Measurements from ENCODE around the gene RAD54L. TPM values are rescaled to one million over a fixed set of nuclear protein-coding genes. Genes with fewer than 3 reads are reported as not detected.

Gene RAD54L
- polyA plus RNA-seq, 1 donor, result 6.6 TPM

- peak; percentile 18 to 46 for DNase-seq
- no peaks in the 10 kb centered on the region for H3K4me1 ChIP-seq (ENCODE audit: control insufficient read depth, insufficient read depth, low read length)
Measured at GRCh38 chr1:46284597-46285564, 37.3 kb downstream of the RAD54L start.

GRCh38 chr1:46285730-46286477 is 38.3 kb downstream of the RAD54L start:
- DNase-seq, result no peak
- no CpG with 5 or more reads among the region's 27 CpGs for WGBS (ENCODE audit: insufficient coverage, low lambda C conversion rate)
- Histone ChIP-seq H3K9me3 (ENCODE audit: control insufficient read depth, low read depth, low read length) (no peaks in the 10 kb centered on the region), H3K27me3 (ENCODE audit: control insufficient read depth, insufficient read depth, low read length) (no peaks in the 10 kb centered on the region), H3K36me3 (ENCODE audit: control insufficient read depth, insufficient read depth, low read length) (peaks cover 68% of the 10 kb centered on the region), H3K4me3 (ENCODE audit: low read length) (no peak overlapping the region), H3K4me1 (ENCODE audit: control insufficient read depth, insufficient read depth, low read length) (no peaks in the 10 kb centered on the region), H3K27ac (ENCODE audit: low read length) (no peak overlapping the region)

More at GRCh38 chr1:46284597-46285564, 37.3 kb downstream of the RAD54L start:
- no peaks in the 10 kb centered on the region for H3K27me3 ChIP-seq (ENCODE audit: control insufficient read depth, insufficient read depth, low read length)
- no peak overlapping the region for H3K4me3 ChIP-seq (ENCODE audit: low read length)
- H3K27ac ChIP-seq (ENCODE audit: low read length), result no peak overlapping the region
- H3K9me3 ChIP-seq (ENCODE audit: control insufficient read depth, low read depth, low read length), result no peaks in the 10 kb centered on the region
- WGBS (ENCODE audit: insufficient coverage, low lambda C conversion rate), result no CpG with 5 or more reads among the region's 3 CpGs
- H3K36me3 ChIP-seq (ENCODE audit: control insufficient read depth, insufficient read depth, low read length), result peaks cover 75% of the 10 kb centered on the region

- Histone ChIP-seq H3K4me3 (ENCODE audit: low read length) (no peak overlapping the region), H3K36me3 (ENCODE audit: control insufficient read depth, insufficient read depth, low read length) (peaks cover 56% of the 10 kb centered on the region), H3K27me3 (ENCODE audit: control insufficient read depth, insufficient read depth, low read length) (no peaks in the 10 kb centered on the region), H3K27ac (ENCODE audit: low read length) (no peak overlapping the region), H3K4me1 (ENCODE audit: control insufficient read depth, insufficient read depth, low read length) (no peaks in the 10 kb centered on the region), H3K9me3 (ENCODE audit: control insufficient read depth, low read depth, low read length) (no peaks in the 10 kb centered on the region)
- 100% methylated on average over 1 of the region's 1 CpG for WGBS (ENCODE audit: insufficient coverage, low lambda C conversion rate)
- DNase-seq, result no peak
Measured at GRCh38 chr1:46288485-46289133, 41.0 kb downstream of the RAD54L start.

GRCh38 chr1:46289134-46289494 is 41.6 kb downstream of the RAD54L start:
- Histone ChIP-seq H3K9me3 (ENCODE audit: control insufficient read depth, low read depth, low read length) (no peaks in the 10 kb centered on the region), H3K36me3 (ENCODE audit: control insufficient read depth, insufficient read depth, low read length) (peaks cover 61% of the 10 kb centered on the region), H3K27me3 (ENCODE audit: control insufficient read depth, insufficient read depth, low read length) (no peaks in the 10 kb centered on the region), H3K4me3 (ENCODE audit: low read length) (no peak overlapping the region), H3K27ac (ENCODE audit: low read length) (no peak overlapping the region), H3K4me1 (ENCODE audit: control insufficient read depth, insufficient read depth, low read length) (no peaks in the 10 kb centered on the region)
- WGBS (ENCODE audit: insufficient coverage, low lambda C conversion rate), result 100% methylated on average over 3 of the region's 5 CpGs
- no peak for DNase-seq

- no peak overlapping the region for H3K27ac ChIP-seq (ENCODE audit: low read length)
- peaks cover 60% of the 10 kb centered on the region for H3K36me3 ChIP-seq (ENCODE audit: control insufficient read depth, insufficient read depth, low read length)
- H3K27me3 ChIP-seq (ENCODE audit: control insufficient read depth, insufficient read depth, low read length), result no peaks in the 10 kb centered on the region
- DNase-seq, result no peak
- WGBS (ENCODE audit: insufficient coverage, low lambda C conversion rate), result 100% methylated on average over 1 of the region's 4 CpGs
- no peaks in the 10 kb centered on the region for H3K9me3 ChIP-seq (ENCODE audit: control insufficient read depth, low read depth, low read length)
- H3K4me3 ChIP-seq (ENCODE audit: low read length), result no peak overlapping the region
- no peaks in the 10 kb centered on the region for H3K4me1 ChIP-seq (ENCODE audit: control insufficient read depth, insufficient read depth, low read length)
Measured at GRCh38 chr1:46289976-46290375, 42.4 kb downstream of the RAD54L start.

GRCh38 chr1:46295306-46295705 is 47.7 kb downstream of the RAD54L start:
- WGBS (ENCODE audit: insufficient coverage, low lambda C conversion rate), result no CpG with 5 or more reads among the region's 2 CpGs
- Histone ChIP-seq H3K9me3 (ENCODE audit: control insufficient read depth, low read depth, low read length) (no peaks in the 10 kb centered on the region), H3K27ac (ENCODE audit: low read length) (no peak overlapping the region), H3K4me1 (ENCODE audit: control insufficient read depth, insufficient read depth, low read length) (peaks cover 2% of the 10 kb centered on the region), H3K36me3 (ENCODE audit: control insufficient read depth, insufficient read depth, low read length) (peaks cover 50% of the 10 kb centered on the region), H3K4me3 (ENCODE audit: low read length) (no peak overlapping the region), H3K27me3 (ENCODE audit: control insufficient read depth, insufficient read depth, low read length) (no peaks in the 10 kb centered on the region)
- no peak for DNase-seq

- DNase-seq, result no peak
- Histone ChIP-seq H3K4me3 (ENCODE audit: low read length) (no peak overlapping the region), H3K36me3 (ENCODE audit: control insufficient read depth, insufficient read depth, low read length) (peaks cover 42% of the 10 kb centered on the region), H3K27me3 (ENCODE audit: control insufficient read depth, insufficient read depth, low read length) (no peaks in the 10 kb centered on the region), H3K9me3 (ENCODE audit: control insufficient read depth, low read depth, low read length) (no peaks in the 10 kb centered on the region), H3K4me1 (ENCODE audit: control insufficient read depth, insufficient read depth, low read length) (peaks cover 12% of the 10 kb centered on the region), H3K27ac (ENCODE audit: low read length) (no peak overlapping the region)
Measured at GRCh38 chr1:46298387-46298786, 50.8 kb downstream of the RAD54L start.

GRCh38 chr1:46300673-46301405 is 53.3 kb downstream of the RAD54L start:
- Histone ChIP-seq H3K9me3 (ENCODE audit: control insufficient read depth, low read depth, low read length) (no peaks in the 10 kb centered on the region), H3K4me3 (ENCODE audit: low read length) (peak overlapping the region; percentile 90), H3K27me3 (ENCODE audit: control insufficient read depth, insufficient read depth, low read length) (no peaks in the 10 kb centered on the region), H3K4me1 (ENCODE audit: control insufficient read depth, insufficient read depth, low read length) (peaks cover 18% of the 10 kb centered on the region), H3K27ac (ENCODE audit: low read length) (peak overlapping the region; percentile 98), H3K36me3 (ENCODE audit: control insufficient read depth, insufficient read depth, low read length) (peaks cover 19% of the 10 kb centered on the region)
- DNase-seq, result peak in 1 of 2 donors; percentile 27
- 57% methylated on average over 3 of the region's 6 CpGs for WGBS (ENCODE audit: insufficient coverage, low lambda C conversion rate)

- Histone ChIP-seq H3K4me1 (ENCODE audit: control insufficient read depth, insufficient read depth, low read length) (peaks cover 18% of the 10 kb centered on the region), H3K4me3 (ENCODE audit: low read length) (peak overlapping the region; percentile 90), H3K27me3 (ENCODE audit: control insufficient read depth, insufficient read depth, low read length) (no peaks in the 10 kb centered on the region), H3K36me3 (ENCODE audit: control insufficient read depth, insufficient read depth, low read length) (peaks cover 16% of the 10 kb centered on the region), H3K9me3 (ENCODE audit: control insufficient read depth, low read depth, low read length) (no peaks in the 10 kb centered on the region), H3K27ac (ENCODE audit: low read length) (peak overlapping the region; percentile 98)
- no peak for DNase-seq
- 33% methylated on average over 1 of the region's 17 CpGs for WGBS (ENCODE audit: insufficient coverage, low lambda C conversion rate)
Measured at GRCh38 chr1:46301406-46301807, 53.8 kb downstream of the RAD54L start.

Measured in large intestine (tissue), 3 donors.